DND-41 (cell line): ENCODE data around the gene NFASC.

Experiments used
- ATAC-seq: fragments of 200-7000 bp; cut with Tn5 transposase; 3 replicates; pipeline ENCODE4 v1.9.1; 2021; ENCODE audit warnings: low read depth; ENCODE audit not compliant: insufficient read depth
- DNase-seq: peaks from one replicate; pipeline ENCODE4 v3.0.0-alpha.2; 2020
- H2AFZ ChIP-seq: 2 replicates; pipeline ENCODE4 v1.6.0; 2012; ENCODE audit warnings: low read depth, low read length
- H3K27ac ChIP-seq: 2 replicates; pipeline ENCODE4 v1.5.1; 2012; ENCODE audit warnings: low read length, inconsistent platforms
- H3K27me3 ChIP-seq: fragments of 200-600 bp; sonication (generic); 2 replicates; pipeline ENCODE4 v1.6.0; 2012; ENCODE audit warnings: low read length, mild to moderate bottlenecking, inconsistent platforms; ENCODE audit not compliant: insufficient read depth, poor library complexity
- H3K36me3 ChIP-seq: 2 replicates; pipeline ENCODE4 v1.5.1; 2012; ENCODE audit warnings: low read length, inconsistent platforms; ENCODE audit not compliant: insufficient read depth
- H3K4me1 ChIP-seq: 2 replicates; pipeline ENCODE4 v1.5.1; 2012; ENCODE audit warnings: mild to moderate bottlenecking, low read length; ENCODE audit not compliant: insufficient read depth
- H3K4me2 ChIP-seq: 2 replicates; pipeline ENCODE4 v1.6.0; 2012; ENCODE audit warnings: mild to moderate bottlenecking, moderate library complexity, low read length, inconsistent platforms; ENCODE audit not compliant: insufficient read depth
- H3K4me3 ChIP-seq, 2 experiments: fragments of 200-600 bp in 1 of 2; shearing (Covaris generic) in 1 of 2; 2 replicates each; pipeline ENCODE4 v1.5.1; 2012 to 2016; ENCODE audit warnings: inconsistent platforms in 2 of 2, low read length in 2 of 2, mild to moderate bottlenecking in 2 of 2, low read depth in 1 of 2, moderate library complexity in 1 of 2
- H3K79me2 ChIP-seq: 2 replicates; pipeline ENCODE4 v1.6.0; 2012; ENCODE audit warnings: low read length, inconsistent platforms; ENCODE audit not compliant: insufficient read depth
- H3K9ac ChIP-seq: 2 replicates; pipeline ENCODE4 v1.6.0; 2012; ENCODE audit warnings: low read depth, mild to moderate bottlenecking, inconsistent platforms, low read length, moderate library complexity
- H3K9me3 ChIP-seq: 2 replicates; pipeline ENCODE4 v1.5.1; 2012; ENCODE audit warnings: low read length, moderate library complexity, mild to moderate bottlenecking, inconsistent platforms; ENCODE audit not compliant: insufficient read depth, severe bottlenecking
- H4K20me1 ChIP-seq: 2 replicates; pipeline ENCODE4 v1.6.0; 2012; ENCODE audit warnings: low read length; ENCODE audit not compliant: insufficient read depth
- CTCF ChIP-seq: IDR thresholded peaks from 2 replicates; pipeline ENCODE4 v1.5.1; 2012; ENCODE audit warnings: borderline replicate concordance, low read length, moderate library complexity, mild to moderate bottlenecking; ENCODE audit not compliant: poor library complexity, severe bottlenecking; ENCODE audit errors: extremely low read depth
- EZH2 ChIP-seq: IDR thresholded peaks from 3 replicates; pipeline ENCODE4 v1.6.1; 2012; ENCODE audit warnings: borderline replicate concordance, low read depth, mild to moderate bottlenecking, moderate library complexity, low read length, inconsistent platforms; ENCODE audit not compliant: severe bottlenecking

NFASC gene

GRCh38 chr1:204830747-204831146, 39.9 kb upstream of the NFASC start:
- no peak overlapping the region for H3K4me3 ChIP-seq
- H3K4me2 ChIP-seq, result no peak overlapping the region
- H3K36me3 ChIP-seq, result no peaks in the 10 kb centered on the region
- no peak overlapping the region for H2AFZ ChIP-seq
- DNase-seq (no peak), ATAC-seq (no peak)
- no peaks in the 10 kb centered on the region for H3K4me1 ChIP-seq
- H3K27ac ChIP-seq, result no peak overlapping the region
- no peak overlapping the region for H3K9ac ChIP-seq
- TF ChIP-seq EZH2, result no peak
- no peak for TF ChIP-seq CTCF
- H3K79me2 ChIP-seq, result no peaks in the 10 kb centered on the region
- no peaks in the 10 kb centered on the region for H3K9me3 ChIP-seq
- peaks cover 11% of the 10 kb centered on the region for H3K27me3 ChIP-seq
- H4K20me1 ChIP-seq, result peaks cover 9% of the 10 kb centered on the region

- Histone ChIP-seq H3K4me3 (no peak overlapping the region), H3K27ac (no peak overlapping the region), H2AFZ (no peak overlapping the region), H3K9me3 (no peaks in the 10 kb centered on the region), H3K4me1 (no peaks in the 10 kb centered on the region), H3K27me3 (peaks cover 11% of the 10 kb centered on the region), H3K79me2 (no peaks in the 10 kb centered on the region), H3K36me3 (no peaks in the 10 kb centered on the region), H3K9ac (no peak overlapping the region), H4K20me1 (peaks cover 9% of the 10 kb centered on the region), H3K4me2 (no peak overlapping the region)
- no peak for DNase-seq
- no peak for ATAC-seq
- no peak for TF ChIP-seq CTCF
- no peak for TF ChIP-seq EZH2
Observed at GRCh38 chr1:204831186-204831585, 39.5 kb upstream of the NFASC start.

GRCh38 chr1:204834336-204834735, 36.3 kb upstream of the NFASC start:
- DNase-seq, result no peak
- no peak for ATAC-seq
- H3K4me2 ChIP-seq, result no peak overlapping the region

More at GRCh38 chr1:204834336-204834735, 36.3 kb upstream of the NFASC start:
- Histone ChIP-seq H2AFZ (no peak overlapping the region), H3K9ac (no peak overlapping the region), H4K20me1 (peaks cover 9% of the 10 kb centered on the region), H3K36me3 (no peaks in the 10 kb centered on the region), H3K4me3 (no peak overlapping the region), H3K9me3 (no peaks in the 10 kb centered on the region), H3K27ac (no peak overlapping the region), H3K27me3 (peaks cover 11% of the 10 kb centered on the region), H3K4me1 (no peaks in the 10 kb centered on the region), H3K79me2 (no peaks in the 10 kb centered on the region)
- TF ChIP-seq EZH2 (peak; percentile 41), CTCF (no peak)
